Lower leg skin (tissue), 4 donors: Measurements from ENCODE around the gene GRIN2A. TPM values are rescaled to one million over a fixed set of nuclear protein-coding genes. Genes with fewer than 3 reads are reported as not detected.

ENCODE experiments used
- DNase-seq, 2 donors: peaks; one replicate each; pipeline ENCODE4 v3.0.0-alpha.2; 2019; ENCODE audit warnings: low spot score in 2 of 2
- H3K4me3 ChIP-seq: fragments of 200-600 bp; sonication (generic); 2 replicates; pipeline ENCODE4 v1.5.1; 2017; ENCODE audit warnings: mild to moderate bottlenecking, low read depth; ENCODE audit not compliant: poor library complexity, severe bottlenecking
- POLR2A ChIP-seq, 2 donors: fragments of 450-650 bp; IDR thresholded peaks; one replicate each; pipeline ENCODE4 v1.6.1; 2016 to 2017; ENCODE audit warnings: antibody characterized with exemption in 2 of 2, mild to moderate bottlenecking in 1 of 2, moderate library complexity in 1 of 2
- WGBS, 2 donors: methylation state at CpG; one replicate each; pipeline ENCODE4 v1.1.5; 2018; 5-methylcytosine and 5-hydroxymethylcytosine counted together
- intact Hi-C: fragments of 100-400 bp; cut with DNase I; formaldehyde crosslinking; loops from one replicate; pipeline ENCODE4 v1.15.0; 2023; ENCODE audit warnings: low total_unique reads
- total RNA-seq, 4 donors: library from RNA; depleted of rRNA; stranded (reverse); fragments of >200 nt; gene quantifications; one replicate each; pipeline ENCODE4 v1.1.0, GENCODE V29; 2016
- TF ChIP-seq, protein P1 (sequence below), 3 donors: fragments of 450-650 bp; IDR thresholded peaks; one replicate each; pipeline ENCODE4 v1.5.1; 2016; ENCODE audit warnings: antibody characterized with exemption in 3 of 3, mild to moderate bottlenecking in 3 of 3, moderate library complexity in 2 of 3

Gene GRIN2A
- total RNA-seq, 4 donors from 2014 or later = 0.30 to 1.7 (median 0.73) TPM

DNA sequence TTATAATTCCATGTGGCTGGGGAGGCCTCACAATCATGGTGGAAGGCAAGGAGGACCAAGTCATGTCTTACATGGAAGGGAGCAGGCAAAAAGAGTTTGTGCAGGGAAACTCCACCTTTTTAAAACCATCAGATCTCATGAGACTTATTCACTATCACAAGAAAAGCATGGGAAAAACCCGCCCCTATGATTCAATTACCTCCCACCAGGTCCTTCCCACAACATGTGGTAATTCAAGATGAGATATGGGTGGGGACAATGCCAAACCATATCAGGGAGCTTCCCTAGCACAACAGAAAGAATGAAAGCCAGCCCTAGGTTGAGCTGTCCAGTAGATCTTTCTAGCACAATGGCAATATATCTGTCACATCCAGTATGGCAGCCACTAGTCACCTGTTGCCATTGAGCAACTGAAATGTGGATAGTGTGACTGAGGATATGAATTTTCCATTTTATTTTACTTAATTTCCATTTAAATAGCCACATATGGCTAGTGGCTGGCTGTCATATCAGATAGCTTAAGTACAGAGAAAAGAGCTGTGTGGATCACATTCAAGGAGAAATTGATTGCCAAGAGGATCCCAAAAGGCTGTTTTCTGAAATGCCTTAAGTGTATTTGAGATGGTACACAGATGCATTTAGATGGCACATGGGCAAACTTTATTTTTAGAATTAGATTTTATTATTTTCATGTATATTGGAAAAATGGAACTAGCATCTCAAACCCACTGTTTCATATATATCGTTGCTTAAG, 273.0 kb downstream of the GRIN2A start:
- WGBS, 2 donors = 85 to 100% methylated on average over 2 of the region's 2 CpGs
- no peak for TF ChIP-seq POLR2A (IDR thresholded peaks at IDR 0.05)
- TF ChIP-seq, protein P1, sequence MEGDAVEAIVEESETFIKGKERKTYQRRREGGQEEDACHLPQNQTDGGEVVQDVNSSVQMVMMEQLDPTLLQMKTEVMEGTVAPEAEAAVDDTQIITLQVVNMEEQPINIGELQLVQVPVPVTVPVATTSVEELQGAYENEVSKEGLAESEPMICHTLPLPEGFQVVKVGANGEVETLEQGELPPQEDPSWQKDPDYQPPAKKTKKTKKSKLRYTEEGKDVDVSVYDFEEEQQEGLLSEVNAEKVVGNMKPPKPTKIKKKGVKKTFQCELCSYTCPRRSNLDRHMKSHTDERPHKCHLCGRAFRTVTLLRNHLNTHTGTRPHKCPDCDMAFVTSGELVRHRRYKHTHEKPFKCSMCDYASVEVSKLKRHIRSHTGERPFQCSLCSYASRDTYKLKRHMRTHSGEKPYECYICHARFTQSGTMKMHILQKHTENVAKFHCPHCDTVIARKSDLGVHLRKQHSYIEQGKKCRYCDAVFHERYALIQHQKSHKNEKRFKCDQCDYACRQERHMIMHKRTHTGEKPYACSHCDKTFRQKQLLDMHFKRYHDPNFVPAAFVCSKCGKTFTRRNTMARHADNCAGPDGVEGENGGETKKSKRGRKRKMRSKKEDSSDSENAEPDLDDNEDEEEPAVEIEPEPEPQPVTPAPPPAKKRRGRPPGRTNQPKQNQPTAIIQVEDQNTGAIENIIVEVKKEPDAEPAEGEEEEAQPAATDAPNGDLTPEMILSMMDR (IDR thresholded peaks at IDR 0.05) = no peak
- intact Hi-C loops = no loop called here
- no peak overlapping the region for H3K4me3 ChIP-seq
- no peak for DNase-seq

DNA sequence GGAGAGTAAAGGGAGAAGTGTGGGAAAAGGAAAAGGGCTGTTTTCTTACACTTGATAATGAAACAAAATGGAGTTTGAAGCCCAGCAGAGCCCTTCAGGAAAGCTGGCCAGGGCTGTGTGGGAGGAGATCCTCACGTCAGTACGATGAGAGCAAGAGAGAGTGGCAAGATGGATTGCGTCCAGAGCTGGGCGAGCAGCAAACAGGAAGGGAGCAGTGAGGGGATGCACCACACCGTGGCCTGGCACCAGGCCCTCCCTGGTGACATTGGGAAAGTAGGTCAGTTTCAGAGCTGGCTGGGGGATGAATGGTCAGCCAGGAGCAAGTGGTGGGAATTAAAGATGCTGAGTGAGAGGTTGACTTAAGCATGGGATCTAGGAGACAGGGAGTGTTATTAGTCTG, 273.6 kb downstream of the GRIN2A start:
- WGBS, 2 donors = 34 to 47% methylated on average over 5 of the region's 5 CpGs
- intact Hi-C loops = no loop called here
- DNase-seq = no peak
- TF ChIP-seq, protein P1 (IDR thresholded peaks at IDR 0.05) = no peak
- TF ChIP-seq POLR2A (IDR thresholded peaks at IDR 0.05) = no peak
- H3K4me3 ChIP-seq = no peak overlapping the region

DNA sequence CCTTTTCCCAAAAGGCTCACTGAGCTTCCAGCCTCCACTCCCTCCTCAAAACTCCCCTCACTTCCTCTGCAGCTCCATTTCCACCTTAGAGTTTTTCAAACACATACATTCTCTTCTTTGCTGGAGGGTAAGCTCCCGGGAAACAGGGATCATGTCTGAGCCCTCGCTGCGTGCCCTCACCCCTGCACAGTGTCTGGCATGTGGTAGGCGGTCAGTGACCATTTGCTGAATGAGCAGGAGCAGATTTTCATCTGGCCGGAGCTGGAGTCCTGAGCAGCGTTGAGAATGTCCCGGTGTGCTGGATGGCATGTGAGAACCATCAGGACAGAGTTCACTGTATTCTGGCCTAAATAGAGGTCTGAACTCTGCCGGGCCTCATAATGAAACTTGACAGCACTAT, 274.5 kb downstream of the GRIN2A start:
- WGBS, 2 donors = 79 to 82% methylated on average over 8 of the region's 8 CpGs

DNA sequence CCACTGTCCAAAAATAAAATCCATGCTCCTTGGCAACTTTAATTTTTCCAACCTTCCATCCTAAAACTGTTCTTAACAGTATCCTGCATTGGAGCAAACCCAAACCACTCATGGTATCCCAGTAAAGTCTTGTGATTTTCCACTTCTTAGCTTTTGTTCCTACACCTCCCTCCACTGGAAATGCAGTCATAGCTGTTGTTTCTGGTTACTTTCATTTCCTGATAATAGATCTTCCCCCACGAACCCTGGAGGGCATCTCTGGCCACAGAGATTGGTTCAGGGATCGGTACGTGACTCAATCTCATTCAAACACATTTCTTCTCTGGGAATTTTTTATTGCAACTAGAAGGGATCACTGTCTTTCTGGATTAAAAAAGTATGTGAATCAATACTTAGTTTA, 276.0 kb downstream of the GRIN2A start:
- TF ChIP-seq, protein P1 (IDR thresholded peaks at IDR 0.05) = no peak
- no peak for TF ChIP-seq POLR2A (IDR thresholded peaks at IDR 0.05)
- WGBS, 2 donors = 64% methylated on average over 3 of the region's 3 CpGs

More for the DNA sequence above, 274.5 kb downstream of the GRIN2A start:
- H3K4me3 ChIP-seq = no peak overlapping the region
- intact Hi-C loops = no loop called here
- no peak for DNase-seq
- TF ChIP-seq, protein P1 (IDR thresholded peaks at IDR 0.05) = no peak
- no peak for TF ChIP-seq POLR2A (IDR thresholded peaks at IDR 0.05)

DNA sequence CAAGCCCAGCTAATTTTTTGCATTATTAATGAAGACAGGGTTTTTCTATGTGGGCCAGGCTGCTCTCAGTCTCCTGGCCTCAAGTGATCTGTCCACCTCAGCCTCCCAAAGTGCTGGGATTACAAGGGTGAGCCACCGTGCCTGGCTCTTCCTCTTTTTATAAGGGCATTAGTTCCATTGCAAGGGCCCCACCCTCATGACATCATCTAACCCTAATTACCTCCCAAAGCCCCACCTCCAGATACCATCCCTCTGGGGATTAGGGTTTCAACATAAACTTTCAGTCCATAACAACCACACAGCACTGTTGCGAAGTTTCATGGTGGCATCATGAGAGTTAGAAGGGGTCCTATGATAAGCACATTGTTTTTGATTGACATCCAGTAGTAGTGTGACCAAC, 277.7 kb downstream of the GRIN2A start:
- WGBS, 2 donors = 81 to 82% methylated on average over 2 of the region's 2 CpGs
- no peak for DNase-seq
- TF ChIP-seq, protein P1 (IDR thresholded peaks at IDR 0.05) = no peak
- no peak for TF ChIP-seq POLR2A (IDR thresholded peaks at IDR 0.05)
- no peak overlapping the region for H3K4me3 ChIP-seq
- intact Hi-C loops = no loop called here

More for the DNA sequence above, 276.0 kb downstream of the GRIN2A start:
- intact Hi-C loops = no loop called here
- no peak for DNase-seq
- no peak overlapping the region for H3K4me3 ChIP-seq

DNA sequence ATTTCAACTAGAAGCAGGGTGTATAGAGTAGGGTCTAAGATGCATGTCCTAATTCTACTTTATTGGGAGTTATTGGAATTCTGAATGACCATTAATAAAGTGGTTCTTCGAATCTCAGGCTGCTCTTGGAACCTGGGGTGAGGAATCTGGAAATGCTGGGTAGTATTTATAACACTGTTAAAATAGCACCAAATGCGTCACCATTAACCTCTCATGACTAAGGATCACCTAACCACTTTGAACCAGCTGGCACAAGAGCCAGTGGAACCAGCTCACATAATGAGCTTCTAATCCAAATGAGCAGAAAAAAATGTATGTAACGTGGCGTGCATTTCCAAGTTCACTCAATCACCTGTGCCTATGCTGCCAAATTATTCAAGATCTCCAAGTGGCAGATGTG, 281.7 kb downstream of the GRIN2A start:
- TF ChIP-seq, protein P1 (IDR thresholded peaks at IDR 0.05) = no peak
- no peak for TF ChIP-seq POLR2A (IDR thresholded peaks at IDR 0.05)
- no peak overlapping the region for H3K4me3 ChIP-seq
- DNase-seq = no peak
- 50 to 57% methylated on average over 4 of the region's 4 CpGs for WGBS, 2 donors
- intact Hi-C loops = no loop called here
